ENCODE measurements around the gene ATP6V1F.

ATP6V1F gene

DNA sequence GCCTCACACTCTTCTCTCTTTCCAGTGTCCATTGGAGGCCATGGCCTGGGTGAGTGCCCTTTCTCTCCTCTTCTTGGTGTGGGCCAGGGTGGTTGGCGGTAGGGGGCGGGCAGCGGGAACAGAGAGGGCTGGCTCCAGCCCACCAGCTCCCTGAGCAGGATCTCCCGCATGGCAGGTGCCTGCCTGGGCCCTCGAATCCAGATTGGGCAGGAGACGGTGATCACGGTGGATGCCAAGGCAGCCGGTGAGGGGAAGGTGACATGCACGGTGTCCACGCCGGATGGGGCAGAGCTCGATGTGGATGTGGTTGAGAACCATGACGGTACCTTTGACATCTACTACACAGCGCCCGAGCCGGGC is 13.5 kb upstream of the ATP6V1F start:
- no peak for DNase-seq

GRCh38 chr7:128849804-128850490 is 12.7 kb upstream of the ATP6V1F start:
- DNase-seq = no peak

- no peak for DNase-seq
Measured at GRCh38 chr7:128852537-128853254, 10.0 kb upstream of the ATP6V1F start.

- DNase-seq = no peak
Measured at GRCh38 chr7:128853799-128854198, 8.9 kb upstream of the ATP6V1F start.

DNA sequence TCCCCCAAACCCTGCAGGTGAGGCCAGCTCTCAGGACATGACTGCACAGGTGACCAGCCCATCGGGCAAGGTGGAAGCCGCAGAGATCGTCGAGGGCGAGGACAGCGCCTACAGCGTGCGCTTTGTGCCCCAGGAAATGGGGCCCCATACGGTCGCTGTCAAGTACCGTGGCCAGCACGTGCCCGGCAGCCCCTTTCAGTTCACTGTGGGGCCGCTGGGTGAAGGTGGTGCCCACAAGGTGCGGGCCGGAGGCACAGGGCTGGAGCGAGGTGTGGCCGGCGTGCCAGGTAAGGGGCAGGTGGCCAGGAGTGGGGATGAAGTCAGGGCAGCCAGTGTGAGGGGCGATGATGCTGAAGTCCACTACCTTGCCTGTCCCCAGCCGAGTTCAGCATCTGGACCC is 8.3 kb upstream of the ATP6V1F start:
- DNase-seq = no peak

DNA sequence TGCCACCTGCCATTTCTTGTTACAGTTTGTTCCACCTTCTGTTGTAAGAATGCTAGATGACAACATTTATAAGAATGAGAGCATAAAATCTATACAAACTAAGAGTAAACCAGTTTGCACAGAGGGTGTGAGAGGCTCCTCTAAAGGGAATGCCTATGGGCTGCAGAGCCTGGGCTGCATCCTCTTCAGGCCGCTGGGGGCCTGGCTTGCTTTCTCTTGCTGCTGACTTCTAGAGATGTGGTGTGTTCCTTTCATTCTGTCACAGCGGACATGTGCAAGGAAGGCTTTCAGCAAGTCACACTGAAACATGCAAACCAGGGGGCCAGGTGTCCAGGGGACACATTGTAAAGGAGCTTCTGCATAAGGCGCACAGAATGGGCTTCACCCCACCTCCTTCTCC is 7.1 kb upstream of the ATP6V1F start:
- no peak for DNase-seq

DNA sequence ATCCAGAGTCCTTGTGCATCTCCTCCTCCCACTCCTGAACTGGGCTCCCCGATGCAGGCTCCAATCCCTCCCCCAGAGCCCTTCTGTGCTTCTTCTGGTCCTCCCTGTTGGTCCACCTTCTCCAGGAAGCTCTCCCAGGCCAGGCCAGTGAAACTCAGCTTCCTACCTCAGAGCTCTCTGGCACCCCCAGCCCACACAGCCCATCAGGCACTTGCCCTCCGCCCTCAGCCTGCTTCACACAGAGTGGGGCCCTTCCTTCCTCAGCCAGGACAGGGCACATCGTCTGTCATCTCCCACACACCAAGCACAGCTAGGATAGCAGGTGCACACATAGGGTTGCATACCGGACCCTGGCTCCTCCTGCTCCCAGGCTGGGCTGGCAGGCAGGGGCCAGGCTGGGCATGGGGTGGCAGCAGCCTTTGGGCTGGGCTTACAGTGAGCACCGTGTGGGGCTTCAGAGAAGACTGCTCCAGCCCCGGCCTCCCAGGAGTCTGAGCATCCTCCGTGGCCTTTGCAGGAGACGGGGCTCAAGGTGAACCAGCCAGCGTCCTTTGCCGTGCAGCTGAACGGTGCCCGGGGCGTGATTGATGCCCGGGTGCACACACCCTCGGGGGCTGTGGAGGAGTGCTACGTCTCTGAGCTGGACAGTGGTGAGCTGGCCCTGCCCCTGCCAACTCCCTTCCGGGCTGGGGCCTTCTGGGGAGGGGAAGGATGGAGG is 6.5 kb upstream of the ATP6V1F start:
- no peak for DNase-seq

DNA sequence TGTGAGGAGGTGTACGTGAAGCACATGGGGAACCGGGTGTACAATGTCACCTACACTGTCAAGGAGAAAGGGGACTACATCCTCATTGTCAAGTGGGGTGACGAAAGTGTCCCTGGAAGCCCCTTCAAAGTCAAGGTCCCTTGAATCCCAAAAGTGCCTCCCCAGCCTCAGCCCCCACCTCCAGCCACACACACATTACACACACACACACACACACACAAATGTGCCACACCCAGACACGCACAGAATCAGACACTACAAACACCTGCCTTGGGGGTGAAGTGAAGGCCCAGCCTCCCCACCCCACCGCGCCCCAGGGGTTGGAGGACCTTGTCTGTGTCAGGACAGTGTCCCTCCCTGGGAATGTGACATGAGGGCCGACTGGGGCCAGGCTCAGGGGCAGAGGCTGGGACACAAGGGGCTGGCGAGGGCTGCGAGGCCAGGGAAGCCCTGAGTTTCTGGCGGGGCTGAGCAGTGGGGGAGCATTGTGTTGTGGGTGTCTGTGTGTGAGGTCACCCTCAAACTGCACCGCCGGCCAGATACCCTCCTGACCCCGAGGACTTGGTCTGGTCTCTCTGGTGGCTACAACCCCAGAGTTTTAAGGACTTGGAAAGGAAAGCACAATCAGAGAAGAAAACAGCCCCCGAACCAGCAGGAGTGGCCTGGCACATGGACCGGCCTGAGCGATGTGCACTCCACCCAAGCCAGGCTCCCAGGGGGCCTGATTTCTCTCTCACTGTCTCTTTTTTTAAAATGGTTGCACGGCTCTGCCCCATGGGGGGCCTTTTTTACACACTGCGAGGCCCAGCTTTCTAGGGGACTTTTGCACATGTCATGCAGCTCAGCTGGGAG is 4.0 kb upstream of the ATP6V1F start:
- no peak for DNase-seq

- DNase-seq = no peak
Measured at GRCh38 chr7:128859232-128860157, 3.2 kb upstream of the ATP6V1F start.

- no peak for DNase-seq
Measured at GRCh38 chr7:128860158-128861073, 2.2 kb upstream of the ATP6V1F start.

- DNase-seq = no peak
Measured at GRCh38 chr7:128861957-128862570, 592 bp upstream of the ATP6V1F start.

GRCh38 chr7:128863433-128863989 is 855 bp downstream of the ATP6V1F start:
- peak; percentile 36 for DNase-seq

GRCh38 chr7:128865303-128865702 is 2.6 kb downstream of the ATP6V1F start:
- no peak for DNase-seq

- DNase-seq = no peak
Measured at GRCh38 chr7:128865996-128866877, 3.6 kb downstream of the ATP6V1F start.

- no peak for DNase-seq
Measured at GRCh38 chr7:128867241-128867640, 4.6 kb downstream of the ATP6V1F start.

GRCh38 chr7:128867842-128868623 is 5.4 kb downstream of the ATP6V1F start:
- DNase-seq = peak; percentile 82

DNA sequence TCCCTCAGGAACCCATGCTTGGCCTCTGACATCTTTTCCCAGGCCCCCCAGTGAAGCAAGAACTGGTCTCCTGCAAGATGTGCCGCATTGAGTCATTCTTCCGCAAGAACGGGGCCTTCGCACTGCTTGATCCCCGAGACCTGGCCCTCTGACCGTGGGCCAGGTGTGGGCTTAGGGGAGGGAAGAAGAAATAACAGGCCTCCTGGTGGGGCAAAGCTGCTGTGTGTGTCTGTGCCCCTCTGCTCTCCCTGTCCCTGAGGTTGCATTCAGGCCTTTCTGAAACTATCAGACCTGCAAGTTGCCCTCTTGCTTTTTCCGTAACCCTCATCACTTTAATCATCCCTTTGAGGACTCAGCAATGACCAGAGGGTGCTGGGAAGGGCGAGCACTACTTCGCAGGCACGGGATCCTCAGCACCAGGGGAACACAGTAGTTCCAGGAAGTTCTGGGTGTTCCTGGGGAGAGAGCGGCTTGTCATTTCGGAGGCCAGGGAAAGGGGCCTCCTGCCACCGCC is 6.0 kb downstream of the ATP6V1F start:
- DNase-seq = no peak
